ENCODE measurements around the gene SZRD1. TPM values are rescaled to one million over a fixed set of nuclear protein-coding genes. Genes with fewer than 3 reads are reported as not detected.

SZRD1 gene
- total and polyA plus RNA-seq, 9 of the 15 experiments (the other 6 are each of a cell fraction or from before 2014, with no cell fraction given) = 3.9 to 149 (median 82.5) TPM

DNA sequence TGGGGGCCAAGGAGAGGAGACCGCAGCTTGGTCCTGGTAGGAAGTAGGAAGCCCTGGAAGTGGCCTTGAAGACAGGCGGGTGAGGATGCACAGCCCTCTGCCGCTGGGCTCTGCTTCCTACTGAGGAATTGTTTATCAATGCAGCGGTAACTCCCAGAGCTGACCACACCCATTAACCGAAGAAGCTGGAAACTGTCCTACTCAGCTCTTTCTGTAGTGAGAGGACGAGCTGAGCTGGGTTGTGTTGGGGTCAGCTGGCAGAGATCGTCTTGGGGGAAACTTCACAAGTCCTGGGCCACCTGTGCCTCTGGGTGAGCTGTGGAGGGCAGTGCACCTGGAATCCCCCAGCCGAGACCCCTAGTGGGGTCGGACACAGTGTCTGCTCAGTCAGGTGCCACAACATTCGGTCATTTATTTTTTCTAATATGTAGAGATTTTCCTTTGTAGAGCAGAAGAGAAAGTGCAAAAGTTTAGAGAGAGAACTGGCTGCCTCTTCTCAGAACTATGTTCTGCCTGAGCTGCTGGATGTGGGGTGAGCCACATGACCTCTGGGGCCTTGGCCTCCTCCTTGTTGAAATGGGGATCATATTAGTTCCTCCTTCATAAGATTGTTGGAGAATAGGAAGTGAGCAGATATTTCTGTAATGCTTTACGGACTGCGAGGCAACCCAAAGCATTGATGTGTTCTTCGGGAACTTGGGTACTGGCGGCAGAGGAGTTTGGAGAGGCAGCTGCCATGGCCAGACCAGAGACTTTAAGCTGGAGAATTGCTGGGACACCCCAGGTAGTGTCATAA, 77.1 kb downstream of the SZRD1 start (continued):
- no peak for TF ChIP-seq ZBTB8A (IDR thresholded peaks at IDR 0.05; ENCODE audit: partially characterized antibody)
- no peak for TF ChIP-seq MTA1 (IDR thresholded peaks at IDR 0.05; ENCODE audit: borderline replicate concordance)
- TF ChIP-seq ZNF77 (CRISPR knock-in tag; IDR thresholded peaks at IDR 0.05) = no peak
- 0 out of 2 replicates have a peak, but pooled peaks have one; percentile 30 for TF ChIP-seq POLR2A (conservative IDR thresholded peaks at IDR 0.05)
- peak; percentile 87 for TF ChIP-seq MAFF (IDR thresholded peaks at IDR 0.05; ENCODE audit: low read length)
- TF ChIP-seq RBBP5 (IDR thresholded peaks at IDR 0.05; ENCODE audit: borderline replicate concordance, insufficient read depth, low read length, poor library complexity, severe bottlenecking) = no peak
- TF ChIP-seq CTBP1 (IDR thresholded peaks at IDR 0.05; ENCODE audit: borderline replicate concordance) = peak; percentile 70; the same call in 1 of the 2 replicates
- TF ChIP-seq MAFK (IDR thresholded peaks at IDR 0.05; ENCODE audit: low read length) = peak; percentile 88
- TF ChIP-seq SMARCA4 (IDR thresholded peaks at IDR 0.05) = 0 out of 2 replicates have a peak, but pooled peaks have one; percentile 50
- 0 out of 2 replicates have a peak, but pooled peaks have one; percentile 23 for TF ChIP-seq MECOM (CRISPR knock-in tag; IDR thresholded peaks at IDR 0.05)
- peak; percentile 46; the same call in 1 of the 2 replicates for TF ChIP-seq ESRRA (IDR thresholded peaks at IDR 0.05; ENCODE audit: borderline replicate concordance, low read depth)
- peak; percentile 45; the same call in 1 of the 2 replicates for TF ChIP-seq POLR2AphosphoS5 (IDR thresholded peaks at IDR 0.05; ENCODE audit: control insufficient read depth, insufficient read depth, low read depth, low read length)
- TF ChIP-seq, protein P1, sequence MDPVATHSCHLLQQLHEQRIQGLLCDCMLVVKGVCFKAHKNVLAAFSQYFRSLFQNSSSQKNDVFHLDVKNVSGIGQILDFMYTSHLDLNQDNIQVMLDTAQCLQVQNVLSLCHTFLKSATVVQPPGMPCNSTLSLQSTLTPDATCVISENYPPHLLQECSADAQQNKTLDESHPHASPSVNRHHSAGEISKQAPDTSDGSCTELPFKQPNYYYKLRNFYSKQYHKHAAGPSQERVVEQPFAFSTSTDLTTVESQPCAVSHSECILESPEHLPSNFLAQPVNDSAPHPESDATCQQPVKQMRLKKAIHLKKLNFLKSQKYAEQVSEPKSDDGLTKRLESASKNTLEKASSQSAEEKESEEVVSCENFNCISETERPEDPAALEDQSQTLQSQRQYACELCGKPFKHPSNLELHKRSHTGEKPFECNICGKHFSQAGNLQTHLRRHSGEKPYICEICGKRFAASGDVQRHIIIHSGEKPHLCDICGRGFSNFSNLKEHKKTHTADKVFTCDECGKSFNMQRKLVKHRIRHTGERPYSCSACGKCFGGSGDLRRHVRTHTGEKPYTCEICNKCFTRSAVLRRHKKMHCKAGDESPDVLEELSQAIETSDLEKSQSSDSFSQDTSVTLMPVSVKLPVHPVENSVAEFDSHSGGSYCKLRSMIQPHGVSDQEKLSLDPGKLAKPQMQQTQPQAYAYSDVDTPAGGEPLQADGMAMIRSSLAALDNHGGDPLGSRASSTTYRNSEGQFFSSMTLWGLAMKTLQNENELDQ (CRISPR knock-in tag; IDR thresholded peaks at IDR 0.05; ENCODE audit: borderline replicate concordance) = no peak
- TF ChIP-seq, protein P2, sequence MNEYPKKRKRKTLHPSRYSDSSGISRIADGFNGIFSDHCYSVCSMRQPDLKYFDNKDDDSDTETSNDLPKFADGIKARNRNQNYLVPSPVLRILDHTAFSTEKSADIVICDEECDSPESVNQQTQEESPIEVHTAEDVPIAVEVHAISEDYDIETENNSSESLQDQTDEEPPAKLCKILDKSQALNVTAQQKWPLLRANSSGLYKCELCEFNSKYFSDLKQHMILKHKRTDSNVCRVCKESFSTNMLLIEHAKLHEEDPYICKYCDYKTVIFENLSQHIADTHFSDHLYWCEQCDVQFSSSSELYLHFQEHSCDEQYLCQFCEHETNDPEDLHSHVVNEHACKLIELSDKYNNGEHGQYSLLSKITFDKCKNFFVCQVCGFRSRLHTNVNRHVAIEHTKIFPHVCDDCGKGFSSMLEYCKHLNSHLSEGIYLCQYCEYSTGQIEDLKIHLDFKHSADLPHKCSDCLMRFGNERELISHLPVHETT (CRISPR knock-in tag; conservative IDR thresholded peaks at IDR 0.05 in 1 of 2, IDR thresholded peaks at IDR 0.05 in 1 of 2) = 0 out of 4 replicates have a peak, but pooled peaks of 1 of the 2 experiments have one; percentile 37
- no peak for TF ChIP-seq EWSR1 (IDR thresholded peaks at IDR 0.05; ENCODE audit: borderline replicate concordance, low read depth, partially characterized antibody)
- TF ChIP-seq, protein P3, sequence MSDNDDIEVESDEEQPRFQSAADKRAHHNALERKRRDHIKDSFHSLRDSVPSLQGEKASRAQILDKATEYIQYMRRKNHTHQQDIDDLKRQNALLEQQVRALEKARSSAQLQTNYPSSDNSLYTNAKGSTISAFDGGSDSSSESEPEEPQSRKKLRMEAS (CRISPR knock-in tag; IDR thresholded peaks at IDR 0.05) = 0 out of 2 replicates have a peak, but pooled peaks have one; percentile 21
- TF ChIP-seq EP300 (IDR thresholded peaks at IDR 0.05; ENCODE audit: low read length) = peak; percentile 55; the same call in 1 of the 2 replicates
- no peak for TF ChIP-seq ZNF146 (CRISPR knock-in tag; IDR thresholded peaks at IDR 0.05; ENCODE audit: unreplicated experiment)
- 0 out of 2 replicates have a peak, but pooled peaks have one; percentile 11 for TF ChIP-seq L3MBTL2 (IDR thresholded peaks at IDR 0.05)
- peak; percentile 6; the same call in 1 of the 2 replicates for TF ChIP-seq ZFX (CRISPR knock-in tag; IDR thresholded peaks at IDR 0.05)
- no peak for TF ChIP-seq GTF2A2 (tag; IDR thresholded peaks at IDR 0.05)
- peak in 1 of 2 experiments; percentile 28; a peak in 1 of 4 replicates for TF ChIP-seq ETV6 (IDR thresholded peaks at IDR 0.05; ENCODE audit: borderline replicate concordance in 1 of 2, low read depth in 2 of 2, low read length in 1 of 2)
- TF ChIP-seq ETV6 (CRISPR knock-in tag; IDR thresholded peaks at IDR 0.05; ENCODE audit: borderline replicate concordance) = 0 out of 2 replicates have a peak, but pooled peaks have one; percentile 16
- TF ChIP-seq ZNF224 (CRISPR knock-in tag; IDR thresholded peaks at IDR 0.05) = no peak
- TF ChIP-seq NFATC3 (IDR thresholded peaks at IDR 0.05) = no peak
